Upper lobe of left lung (tissue), 6 donors: ENCODE results near the gene AKAP12. TPM values are rescaled to one million over a fixed set of nuclear protein-coding genes. Genes with fewer than 3 reads are reported as not detected.

Experiments used
- ATAC-seq, 2 donors: fragments of 200-7000 bp; cut with Tn5 transposase; one replicate each; pipeline ENCODE4 v1.9.1; 2022; ENCODE audit warnings: mild to moderate bottlenecking in 2 of 2, moderate library complexity in 2 of 2; ENCODE audit not compliant: low FRiP score in 2 of 2
- DNase-seq, 2 donors: peaks; one replicate each; pipeline ENCODE4 v3.0.0-alpha.2; 2019 to 2020
- H3K27ac ChIP-seq, 4 donors: fragments of 200-600 bp; sonication (generic); one replicate each; pipeline ENCODE4 v1.5.1; 2016 to 2019
- H3K27me3 ChIP-seq, 4 donors: fragments of 200-600 bp; sonication (generic); one replicate each; pipeline ENCODE4 v1.5.1; 2017 to 2019
- H3K36me3 ChIP-seq, 4 donors: fragments of 200-600 bp; sonication (generic); one replicate each; pipeline ENCODE4 v1.5.1; 2016 to 2019
- H3K4me1 ChIP-seq, 4 donors: fragments of 200-600 bp; sonication (generic); one replicate each; pipeline ENCODE4 v1.5.1; 2018 to 2019
- H3K4me3 ChIP-seq, 4 donors: fragments of 200-600 bp; sonication (generic); one replicate each; pipeline ENCODE4 v1.5.1; 2017 to 2019; ENCODE audit warnings: mild to moderate bottlenecking in 2 of 4, moderate library complexity in 1 of 4
- H3K9me3 ChIP-seq, 4 donors: fragments of 200-600 bp; sonication (generic); one replicate each; pipeline ENCODE4 v1.5.1; 2018 to 2019
- EP300 ChIP-seq, 4 donors: sonication (generic); formaldehyde crosslinking; IDR thresholded peaks; one replicate each; pipeline ENCODE4 v1.5.1; 2017; ENCODE audit warnings: antibody characterized with exemption in 4 of 4, control low read depth in 2 of 4
- POLR2A ChIP-seq, 4 donors: fragments of 450-650 bp; IDR thresholded peaks; one replicate each; pipeline ENCODE4 v1.5.1; 2016 to 2017; ENCODE audit warnings: antibody characterized with exemption in 4 of 4, mild to moderate bottlenecking in 2 of 4
- POLR2AphosphoS5 ChIP-seq, 2 donors: sonication (generic); formaldehyde crosslinking; IDR thresholded peaks; one replicate each; pipeline ENCODE4 v1.5.1; 2017; ENCODE audit warnings: antibody characterized with exemption in 2 of 2
- WGBS, 2 donors: methylation state at CpG; one replicate each; pipeline ENCODE4 v1.1.5; 2017 to 2018; 5-methylcytosine and 5-hydroxymethylcytosine counted together
- small RNA-seq, 4 donors: library from RNA; depleted of rRNA; stranded (forward); fragments of <200 nt; gene quantifications; one replicate each; pipeline ENCODE3, GENCODE V24; 2016
- total RNA-seq, 6 donors: library from RNA; depleted of rRNA in 4 of 6; stranded (reverse); fragments of >200 nt in 4 of 6; gene quantifications; one replicate each; pipeline versions ENCODE4 v1.1.0 to v1.2.1, GENCODE V29; 2016 to 2021
- TF ChIP-seq, protein P1 (sequence below), 6 experiments: fragments of 450-650 bp in 4 of 6; fragments of 200-600 bp in 2 of 6; sonication (generic) in 2 of 6; IDR thresholded peaks; one replicate each; pipeline ENCODE4 v1.5.1; 2016 to 2019; ENCODE audit warnings: antibody characterized with exemption in 6 of 6
- donor health status: DM: no; HTN: no; CAD: no; lungs with moderate emphysema.
- donor health status: DM: no; HTN: yes; CAD: no; lungs with severe emphysema.

Gene AKAP12
- total RNA-seq, 6 donors from 2014 or later = 17.7 to 67.7 (median 37.7) TPM

DNA sequence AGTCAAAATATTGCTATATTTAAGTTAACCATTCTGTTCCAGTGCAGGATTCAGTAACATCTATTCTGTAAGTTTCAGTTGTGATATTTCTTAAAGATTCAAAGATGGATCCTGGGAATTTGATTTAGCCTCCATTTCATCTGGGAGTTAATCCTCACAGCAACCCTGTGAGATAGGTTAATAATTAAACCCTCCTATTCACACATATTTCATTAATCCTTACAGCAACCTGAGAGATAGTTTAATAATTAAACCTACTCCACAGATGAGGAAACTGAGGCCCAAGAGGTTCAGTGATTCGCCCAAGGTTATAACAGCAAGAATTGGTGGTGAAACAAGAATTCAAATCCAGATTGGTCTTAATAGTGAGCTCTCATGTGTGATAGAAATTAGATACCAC is 162.5 kb downstream of the AKAP12 start:
- Histone ChIP-seq H3K4me3 (no peak overlapping the region), H3K27ac (no peak overlapping the region), H3K9me3 (no peaks in the 10 kb centered on the region), H3K4me1 (peaks cover 3 to 11% (median 8%) of the 10 kb centered on the region in 4 donors), H3K36me3 (peaks cover 0 to 21% (median 9%) of the 10 kb centered on the region in 4 donors), H3K27me3 (no peaks in the 10 kb centered on the region)
- no peak for DNase-seq
- TF ChIP-seq POLR2A (IDR thresholded peaks at IDR 0.05) = no peak
- TF ChIP-seq, protein P1, sequence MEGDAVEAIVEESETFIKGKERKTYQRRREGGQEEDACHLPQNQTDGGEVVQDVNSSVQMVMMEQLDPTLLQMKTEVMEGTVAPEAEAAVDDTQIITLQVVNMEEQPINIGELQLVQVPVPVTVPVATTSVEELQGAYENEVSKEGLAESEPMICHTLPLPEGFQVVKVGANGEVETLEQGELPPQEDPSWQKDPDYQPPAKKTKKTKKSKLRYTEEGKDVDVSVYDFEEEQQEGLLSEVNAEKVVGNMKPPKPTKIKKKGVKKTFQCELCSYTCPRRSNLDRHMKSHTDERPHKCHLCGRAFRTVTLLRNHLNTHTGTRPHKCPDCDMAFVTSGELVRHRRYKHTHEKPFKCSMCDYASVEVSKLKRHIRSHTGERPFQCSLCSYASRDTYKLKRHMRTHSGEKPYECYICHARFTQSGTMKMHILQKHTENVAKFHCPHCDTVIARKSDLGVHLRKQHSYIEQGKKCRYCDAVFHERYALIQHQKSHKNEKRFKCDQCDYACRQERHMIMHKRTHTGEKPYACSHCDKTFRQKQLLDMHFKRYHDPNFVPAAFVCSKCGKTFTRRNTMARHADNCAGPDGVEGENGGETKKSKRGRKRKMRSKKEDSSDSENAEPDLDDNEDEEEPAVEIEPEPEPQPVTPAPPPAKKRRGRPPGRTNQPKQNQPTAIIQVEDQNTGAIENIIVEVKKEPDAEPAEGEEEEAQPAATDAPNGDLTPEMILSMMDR (IDR thresholded peaks at IDR 0.05) = no peak
- no peak for TF ChIP-seq EP300 (IDR thresholded peaks at IDR 0.05)
- no peak for TF ChIP-seq POLR2AphosphoS5 (IDR thresholded peaks at IDR 0.05)
- WGBS, 2 donors = 81 to 90% methylated on average over 1 of the region's 1 CpG
- no peak for ATAC-seq

DNA sequence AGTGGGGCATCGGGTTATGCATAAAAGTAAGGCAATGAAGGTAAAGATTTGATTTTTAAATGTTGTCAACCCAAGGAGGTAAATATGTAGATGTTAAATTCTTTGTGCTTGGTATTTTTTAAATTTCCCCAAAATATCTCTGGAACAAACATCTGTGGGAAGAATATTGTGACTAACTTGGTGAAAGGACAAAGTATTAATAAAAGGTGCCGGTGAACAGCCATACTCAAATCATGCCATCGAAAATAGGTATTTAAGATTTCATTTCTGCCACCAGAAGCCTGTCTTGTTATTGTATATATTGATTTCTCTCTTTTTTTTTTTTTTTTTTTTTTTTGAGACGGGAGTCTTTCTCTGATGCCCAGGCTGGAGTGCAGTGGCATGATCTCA is 164.1 kb downstream of the AKAP12 start:
- DNase-seq (no peak), ATAC-seq (no peak)
- Histone ChIP-seq H3K27ac (no peak overlapping the region), H3K4me3 (no peak overlapping the region), H3K36me3 (peaks cover 0 to 26% (median 9%) of the 10 kb centered on the region in 4 donors), H3K9me3 (no peaks in the 10 kb centered on the region), H3K27me3 (no peaks in the 10 kb centered on the region), H3K4me1 (peaks cover 0 to 11% (median 5%) of the 10 kb centered on the region in 4 donors)
- WGBS, 2 donors = 87 to 95% methylated on average over 4 of the region's 4 CpGs
- TF ChIP-seq EP300 (IDR thresholded peaks at IDR 0.05) (no peak), POLR2AphosphoS5 (IDR thresholded peaks at IDR 0.05) (no peak), POLR2A (IDR thresholded peaks at IDR 0.05) (no peak)
- TF ChIP-seq, protein P1 (IDR thresholded peaks at IDR 0.05) = no peak

Small RNA genes within 50 kb of the gene (small RNA-seq; reads per million reads assigned to genes)
- gene RF00019 (0 reads per million in 4 donors), gene RNU6-1247P (0 reads per million in 4 donors), gene RNU6-300P (0 reads per million in 4 donors), gene RNY4P20 (0.55 to 3.6 (median 0.73) reads per million in 4 donors)

Other genes with a start within 250 kb of the AKAP12 start
- 10 to 100 TPM in 3 of 6 donors, 1 to 10 TPM in 3; 4.2 to 18.5 (median 10.9) TPM for gene ZBTB2, start 151.6 kb downstream of the AKAP12 start, total RNA-seq
- 10 to 100 TPM; 17.0 to 59.7 (median 24.0) TPM for gene RMND1, start 212.2 kb downstream of the AKAP12 start, total RNA-seq